HEK293 (cell line): ENCODE data around the gene EPHA4.

Experiments used
- CTCF ChIA-PET: fragments of 350-600 bp; formaldehyde crosslinking; extraction: SDS; loops from one replicate; lab custom pipeline; 2021; ENCODE audit warnings: antibody characterized with exemption; lab: Yijun Ruan, JAX
- POLR2A ChIA-PET: fragments of 300-600 bp; formaldehyde crosslinking; extraction: SDS; loops from one replicate; lab custom pipeline; 2020; ENCODE audit warnings: antibody characterized with exemption, inconsistent platforms; lab: Yijun Ruan, JAX
- H3K27ac ChIP-seq: fragments of 200-500 bp; sonication (Bioruptor generic); 2 replicates; pipeline ENCODE4 v1.5.1; 2014; ENCODE audit warnings: low read depth, low read length, control low read depth, inconsistent platforms; ENCODE audit errors: extremely low read depth
- H3K36me3 ChIP-seq, 2 experiments: fragments of 200-500 bp in 1 of 2; sonication (Bioruptor generic) in 1 of 2; 1 replicate in 1 of 2; 2 replicates in 1 of 2; pipeline ENCODE4 v1.5.1; 2014 to 2017; ENCODE audit warnings: inconsistent platforms in 2 of 2, low read length in 2 of 2; ENCODE audit not compliant: control insufficient read depth in 2 of 2, insufficient read depth in 1 of 2
- H3K4me1 ChIP-seq: fragments of 200-500 bp; sonication (Bioruptor generic); 2 replicates; pipeline ENCODE4 v1.5.1; 2014; ENCODE audit warnings: mild to moderate bottlenecking, low read length, inconsistent platforms; ENCODE audit not compliant: control insufficient read depth, insufficient read depth
- H3K4me3 ChIP-seq: 2 replicates; pipeline ENCODE4 v1.5.1; 2011; ENCODE audit warnings: low read depth, mild to moderate bottlenecking, control low read depth, low read length, moderate library complexity
- H3K9me3 ChIP-seq: fragments of 200-500 bp; sonication (Bioruptor generic); 2 replicates; pipeline ENCODE4 v1.5.1; 2014; ENCODE audit warnings: low read depth, low read length, inconsistent platforms; ENCODE audit not compliant: control insufficient read depth, insufficient read depth
- EGR2 ChIP-seq: fragments of 450-650 bp; formaldehyde crosslinking; IDR thresholded peaks from 2 replicates; pipeline ENCODE4 v1.5.1; 2016; ENCODE audit warnings: low read depth, missing biosample characterization, missing genetic modification characterization
- INSM2 ChIP-seq: fragments of 450-650 bp; formaldehyde crosslinking; IDR thresholded peaks from 2 replicates; pipeline ENCODE4 v1.5.1; 2016; ENCODE audit warnings: missing biosample characterization, missing genetic modification characterization
- KLF1 ChIP-seq: fragments of 450-650 bp; formaldehyde crosslinking; IDR thresholded peaks from 2 replicates; pipeline ENCODE4 v1.5.1; 2016; ENCODE audit warnings: missing biosample characterization, missing genetic modification characterization
- MEIS1 ChIP-seq: sonication (generic); formaldehyde crosslinking; IDR thresholded peaks from 2 replicates; pipeline ENCODE4 v1.8.1; 2022; ENCODE audit warnings: missing genetic modification reagents, mild to moderate bottlenecking, borderline replicate concordance
- OSR2 ChIP-seq: fragments of 450-650 bp; formaldehyde crosslinking; IDR thresholded peaks from 2 replicates; pipeline ENCODE4 v1.5.1; 2016; ENCODE audit warnings: missing biosample characterization, missing genetic modification characterization
- SP7 ChIP-seq: fragments of 450-650 bp; formaldehyde crosslinking; IDR thresholded peaks from 2 replicates; pipeline ENCODE4 v1.5.1; 2016; ENCODE audit warnings: missing biosample characterization, missing genetic modification characterization
- TCF7L2 ChIP-seq: IDR thresholded peaks from 2 replicates; pipeline ENCODE4 v1.6.1; 2011; ENCODE audit warnings: low read depth, mild to moderate bottlenecking, inconsistent platforms, low read length, moderate library complexity, borderline replicate concordance
- ZBTB17 ChIP-seq: fragments of 450-650 bp; formaldehyde crosslinking; IDR thresholded peaks from 2 replicates; pipeline ENCODE4 v1.5.1; 2016; ENCODE audit warnings: missing biosample characterization, missing genetic modification characterization
- ZFHX2 ChIP-seq: fragments of 450-650 bp; formaldehyde crosslinking; conservative IDR thresholded peaks from 2 replicates; pipeline ENCODE4 v1.5.1; 2016; ENCODE audit warnings: missing biosample characterization, missing genetic modification characterization
- ZFP3 ChIP-seq: fragments of 450-650 bp; formaldehyde crosslinking; IDR thresholded peaks from 2 replicates; pipeline ENCODE4 v1.5.1; 2016; ENCODE audit warnings: low read depth, missing biosample characterization, missing genetic modification characterization
- ZNF214 ChIP-seq: fragments of 450-650 bp; formaldehyde crosslinking; IDR thresholded peaks from 2 replicates; pipeline ENCODE4 v1.5.1; 2017; ENCODE audit warnings: missing biosample characterization, mild to moderate bottlenecking, missing genetic modification characterization, borderline replicate concordance
- ZNF239 ChIP-seq: fragments of 450-650 bp; formaldehyde crosslinking; IDR thresholded peaks from 2 replicates; pipeline ENCODE4 v1.5.1; 2016; ENCODE audit warnings: missing biosample characterization, missing genetic modification characterization
- ZNF391 ChIP-seq: fragments of 450-650 bp; formaldehyde crosslinking; IDR thresholded peaks from 2 replicates; pipeline ENCODE4 v1.5.1; 2016; ENCODE audit warnings: low read depth, missing biosample characterization, missing genetic modification characterization, borderline replicate concordance
- ZNF48 ChIP-seq: fragments of 450-650 bp; formaldehyde crosslinking; IDR thresholded peaks from 2 replicates; pipeline ENCODE4 v1.5.1; 2016; ENCODE audit warnings: missing biosample characterization, missing genetic modification characterization
- ZNF561 ChIP-seq: fragments of 450-650 bp; IDR thresholded peaks from 2 replicates; pipeline ENCODE4 v1.5.1; 2018; ENCODE audit warnings: missing biosample characterization, missing genetic modification characterization, borderline replicate concordance
- ZNF580 ChIP-seq: fragments of 450-650 bp; formaldehyde crosslinking; IDR thresholded peaks from 2 replicates; pipeline ENCODE4 v1.5.1; 2016; ENCODE audit warnings: missing biosample characterization, missing genetic modification characterization
- ZNF610 ChIP-seq: fragments of 450-650 bp; formaldehyde crosslinking; IDR thresholded peaks from 2 replicates; pipeline ENCODE4 v1.5.1; 2016; ENCODE audit warnings: missing biosample characterization, missing genetic modification characterization, borderline replicate concordance
- ZSCAN30 ChIP-seq: fragments of 450-650 bp; IDR thresholded peaks from 2 replicates; pipeline ENCODE4 v1.5.1; 2018; ENCODE audit warnings: missing biosample characterization, mild to moderate bottlenecking, missing genetic modification characterization, moderate library complexity
- TF ChIP-seq, protein P1 (sequence below): fragments of 450-650 bp; formaldehyde crosslinking; IDR thresholded peaks from 2 replicates; pipeline ENCODE4 v1.5.1; 2017; ENCODE audit warnings: missing biosample characterization, missing genetic modification characterization
- TF ChIP-seq, protein P2 (sequence below): fragments of 450-650 bp; formaldehyde crosslinking; IDR thresholded peaks from 2 replicates; pipeline ENCODE4 v1.5.1; 2016; ENCODE audit warnings: missing biosample characterization, missing genetic modification characterization
- TF ChIP-seq, protein P3 (sequence below): fragments of 450-650 bp; formaldehyde crosslinking; IDR thresholded peaks from 2 replicates; pipeline ENCODE4 v1.5.1; 2016; ENCODE audit warnings: missing biosample characterization, missing genetic modification characterization
- TF ChIP-seq, protein P4 (sequence below): fragments of 450-650 bp; formaldehyde crosslinking; IDR thresholded peaks from 2 replicates; pipeline ENCODE4 v1.5.1; 2017; ENCODE audit warnings: missing biosample characterization, missing genetic modification characterization

The EPHA4 gene

GRCh38 chr2:221559991-221560390, 12.1 kb downstream of the EPHA4 start:
- peaks cover 0 to 18% of the 10 kb centered on the region in 2 experiments; a peak in 2 of 3 replicates for H3K36me3 ChIP-seq
- H3K9me3 ChIP-seq, result no peaks in the 10 kb centered on the region
- TF ChIP-seq ZNF610 (tag by site-specific recombination), result no peak
- TF ChIP-seq OSR2 (tag by site-specific recombination), result no peak
- TF ChIP-seq INSM2 (tag by site-specific recombination), result no peak
- TF ChIP-seq, protein P1, sequence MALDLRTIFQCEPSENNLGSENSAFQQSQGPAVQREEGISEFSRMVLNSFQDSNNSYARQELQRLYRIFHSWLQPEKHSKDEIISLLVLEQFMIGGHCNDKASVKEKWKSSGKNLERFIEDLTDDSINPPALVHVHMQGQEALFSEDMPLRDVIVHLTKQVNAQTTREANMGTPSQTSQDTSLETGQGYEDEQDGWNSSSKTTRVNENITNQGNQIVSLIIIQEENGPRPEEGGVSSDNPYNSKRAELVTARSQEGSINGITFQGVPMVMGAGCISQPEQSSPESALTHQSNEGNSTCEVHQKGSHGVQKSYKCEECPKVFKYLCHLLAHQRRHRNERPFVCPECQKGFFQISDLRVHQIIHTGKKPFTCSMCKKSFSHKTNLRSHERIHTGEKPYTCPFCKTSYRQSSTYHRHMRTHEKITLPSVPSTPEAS, result no peak
- no peak for TF ChIP-seq ZSCAN30 (tag by site-specific recombination)
- TF ChIP-seq ZNF391 (tag by site-specific recombination), result no peak
- TF ChIP-seq, protein P2, sequence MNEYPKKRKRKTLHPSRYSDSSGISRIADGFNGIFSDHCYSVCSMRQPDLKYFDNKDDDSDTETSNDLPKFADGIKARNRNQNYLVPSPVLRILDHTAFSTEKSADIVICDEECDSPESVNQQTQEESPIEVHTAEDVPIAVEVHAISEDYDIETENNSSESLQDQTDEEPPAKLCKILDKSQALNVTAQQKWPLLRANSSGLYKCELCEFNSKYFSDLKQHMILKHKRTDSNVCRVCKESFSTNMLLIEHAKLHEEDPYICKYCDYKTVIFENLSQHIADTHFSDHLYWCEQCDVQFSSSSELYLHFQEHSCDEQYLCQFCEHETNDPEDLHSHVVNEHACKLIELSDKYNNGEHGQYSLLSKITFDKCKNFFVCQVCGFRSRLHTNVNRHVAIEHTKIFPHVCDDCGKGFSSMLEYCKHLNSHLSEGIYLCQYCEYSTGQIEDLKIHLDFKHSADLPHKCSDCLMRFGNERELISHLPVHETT, result no peak
- TF ChIP-seq KLF1 (tag by site-specific recombination), result no peak
- TF ChIP-seq ZNF580 (tag by site-specific recombination), result no peak
- no peak for TF ChIP-seq ZFP3 (tag by site-specific recombination)
- no peak for TF ChIP-seq ZNF48
- TF ChIP-seq TCF7L2, result no peak
- TF ChIP-seq SP7 (tag by site-specific recombination), result no peak
- TF ChIP-seq, protein P3, sequence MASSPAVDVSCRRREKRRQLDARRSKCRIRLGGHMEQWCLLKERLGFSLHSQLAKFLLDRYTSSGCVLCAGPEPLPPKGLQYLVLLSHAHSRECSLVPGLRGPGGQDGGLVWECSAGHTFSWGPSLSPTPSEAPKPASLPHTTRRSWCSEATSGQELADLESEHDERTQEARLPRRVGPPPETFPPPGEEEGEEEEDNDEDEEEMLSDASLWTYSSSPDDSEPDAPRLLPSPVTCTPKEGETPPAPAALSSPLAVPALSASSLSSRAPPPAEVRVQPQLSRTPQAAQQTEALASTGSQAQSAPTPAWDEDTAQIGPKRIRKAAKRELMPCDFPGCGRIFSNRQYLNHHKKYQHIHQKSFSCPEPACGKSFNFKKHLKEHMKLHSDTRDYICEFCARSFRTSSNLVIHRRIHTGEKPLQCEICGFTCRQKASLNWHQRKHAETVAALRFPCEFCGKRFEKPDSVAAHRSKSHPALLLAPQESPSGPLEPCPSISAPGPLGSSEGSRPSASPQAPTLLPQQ, result no peak
- no peak for TF ChIP-seq ZNF214 (tag by site-specific recombination)
- no peak for TF ChIP-seq ZNF239 (tag by site-specific recombination)
- no peak for TF ChIP-seq ZBTB17 (tag by site-specific recombination)
- TF ChIP-seq, protein P4, sequence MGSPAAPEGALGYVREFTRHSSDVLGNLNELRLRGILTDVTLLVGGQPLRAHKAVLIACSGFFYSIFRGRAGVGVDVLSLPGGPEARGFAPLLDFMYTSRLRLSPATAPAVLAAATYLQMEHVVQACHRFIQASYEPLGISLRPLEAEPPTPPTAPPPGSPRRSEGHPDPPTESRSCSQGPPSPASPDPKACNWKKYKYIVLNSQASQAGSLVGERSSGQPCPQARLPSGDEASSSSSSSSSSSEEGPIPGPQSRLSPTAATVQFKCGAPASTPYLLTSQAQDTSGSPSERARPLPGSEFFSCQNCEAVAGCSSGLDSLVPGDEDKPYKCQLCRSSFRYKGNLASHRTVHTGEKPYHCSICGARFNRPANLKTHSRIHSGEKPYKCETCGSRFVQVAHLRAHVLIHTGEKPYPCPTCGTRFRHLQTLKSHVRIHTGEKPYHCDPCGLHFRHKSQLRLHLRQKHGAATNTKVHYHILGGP (tag by site-specific recombination), result no peak
- TF ChIP-seq, all 188 proteins: peak for 0
- Histone ChIP-seq H3K4me1 (peaks cover 18% of the 10 kb centered on the region), H3K4me3 (no peak overlapping the region), H3K27ac (no peak overlapping the region)
- POLR2A ChIA-PET, result no interaction called here
- CTCF ChIA-PET, result no interaction called here

- H3K4me1 ChIP-seq, result peaks cover 26% of the 10 kb centered on the region
- H3K4me3 ChIP-seq, result no peak overlapping the region
- ChIA-PET POLR2A (no interaction called here), CTCF (no interaction called here)
- H3K9me3 ChIP-seq, result no peaks in the 10 kb centered on the region
- TF ChIP-seq ZFHX2 (tag by site-specific recombination) (peak; percentile 79), EGR2 (tag by site-specific recombination) (peak; percentile 65), ZNF561 (no peak), MEIS1 (CRISPR knock-in tag) (no peak)
- H3K36me3 ChIP-seq, result peaks cover 0 to 7% of the 10 kb centered on the region in 2 experiments; a peak in 2 of 3 replicates
- no peak overlapping the region for H3K27ac ChIP-seq
These were observed 14.0 kb downstream of the EPHA4 start for GRCh38 chr2:221558107-221558506.
